Breast epithelium (tissue), 3 donors: Measurements from ENCODE around the gene WNT5B.

Source experiments
- POLR2A ChIP-seq: fragments of 450-650 bp; IDR thresholded peaks from one replicate; pipeline ENCODE4 v1.6.1; 2016; ENCODE audit warnings: antibody characterized with exemption, mild to moderate bottlenecking, moderate library complexity
- TF ChIP-seq, protein P1 (sequence below), 3 donors: fragments of 450-650 bp; IDR thresholded peaks; one replicate each; pipeline ENCODE4 v1.5.1; 2016 to 2017; ENCODE audit warnings: antibody characterized with exemption in 3 of 3, mild to moderate bottlenecking in 3 of 3, moderate library complexity in 3 of 3

DNA sequence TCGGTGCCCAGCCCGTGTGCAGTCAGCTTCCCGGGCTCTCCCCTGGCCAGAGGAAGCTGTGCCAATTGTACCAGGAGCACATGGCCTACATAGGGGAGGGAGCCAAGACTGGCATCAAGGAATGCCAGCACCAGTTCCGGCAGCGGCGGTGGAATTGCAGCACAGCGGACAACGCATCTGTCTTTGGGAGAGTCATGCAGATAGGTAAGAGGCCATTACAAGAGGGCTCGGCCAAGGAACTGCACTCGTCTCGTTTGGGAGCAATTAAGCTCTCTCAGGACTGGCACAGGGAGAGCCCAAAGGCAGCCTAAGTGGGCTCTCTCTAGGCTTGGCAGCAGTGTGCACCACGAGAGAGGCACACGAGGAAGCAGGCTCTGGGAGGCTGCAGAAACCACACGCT lies 3.7 kb downstream of the WNT5B start:
- TF ChIP-seq, protein P1, sequence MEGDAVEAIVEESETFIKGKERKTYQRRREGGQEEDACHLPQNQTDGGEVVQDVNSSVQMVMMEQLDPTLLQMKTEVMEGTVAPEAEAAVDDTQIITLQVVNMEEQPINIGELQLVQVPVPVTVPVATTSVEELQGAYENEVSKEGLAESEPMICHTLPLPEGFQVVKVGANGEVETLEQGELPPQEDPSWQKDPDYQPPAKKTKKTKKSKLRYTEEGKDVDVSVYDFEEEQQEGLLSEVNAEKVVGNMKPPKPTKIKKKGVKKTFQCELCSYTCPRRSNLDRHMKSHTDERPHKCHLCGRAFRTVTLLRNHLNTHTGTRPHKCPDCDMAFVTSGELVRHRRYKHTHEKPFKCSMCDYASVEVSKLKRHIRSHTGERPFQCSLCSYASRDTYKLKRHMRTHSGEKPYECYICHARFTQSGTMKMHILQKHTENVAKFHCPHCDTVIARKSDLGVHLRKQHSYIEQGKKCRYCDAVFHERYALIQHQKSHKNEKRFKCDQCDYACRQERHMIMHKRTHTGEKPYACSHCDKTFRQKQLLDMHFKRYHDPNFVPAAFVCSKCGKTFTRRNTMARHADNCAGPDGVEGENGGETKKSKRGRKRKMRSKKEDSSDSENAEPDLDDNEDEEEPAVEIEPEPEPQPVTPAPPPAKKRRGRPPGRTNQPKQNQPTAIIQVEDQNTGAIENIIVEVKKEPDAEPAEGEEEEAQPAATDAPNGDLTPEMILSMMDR (IDR thresholded peaks at IDR 0.05) = no peak
- TF ChIP-seq POLR2A = no peak
